HG03159 (cell line): ENCODE data around the gene OR5P2.
A peak's percentile ranks its signal among the peaks of the same experiment; 100 is the strongest.
"Not testable (repeated sequence)": the region's sequence is repeated elsewhere in the genome, so short reads cannot be mapped to it uniquely, and the experiment has no call there.

Experiments used
- ATAC-seq: cut with Tn5 transposase; IDR thresholded peaks from one replicate; pipeline ENCODE4 v1.9.1; 2021; ENCODE audit warnings: mild to moderate bottlenecking, moderate library complexity; ENCODE audit not compliant: unreplicated experiment

OR5P2 gene

GRCh38 chr11:7796842-7797241 lies at the start of gene OR5P2:
Gene OR5P2 (minus strand): TSS chr11:7796942. CDS start chr11:7796942, 0 bp downstream.
- no peak for ATAC-seq

GRCh38 chr11:7846003-7846402 lies 49.3 kb upstream of the OR5P2 start:
- ATAC-seq: no peak

- ATAC-seq: peak; percentile 49
These were observed 48.2 kb upstream of the OR5P2 start for GRCh38 chr11:7844986-7845385.

- ATAC-seq: no peak
These were observed 47.8 kb upstream of the OR5P2 start for GRCh38 chr11:7844521-7844920.

GRCh38 chr11:7840578-7840977 lies 43.8 kb upstream of the OR5P2 start:
- no peak for ATAC-seq

GRCh38 chr11:7833527-7833926 lies 36.8 kb upstream of the OR5P2 start:
- ATAC-seq: no peak

GRCh38 chr11:7830740-7831139 lies 34.0 kb upstream of the OR5P2 start, which contains the start of gene OR5P3:
Gene OR5P3 (minus strand): TSS chr11:7830840.
- no peak for ATAC-seq

GRCh38 chr11:7826324-7826723 lies 29.6 kb upstream of the OR5P2 start:
- ATAC-seq: no peak

GRCh38 chr11:7820417-7820816 lies 23.7 kb upstream of the OR5P2 start:
- ATAC-seq: not testable (repeated sequence)

GRCh38 chr11:7814897-7815296 lies 18.2 kb upstream of the OR5P2 start:
- not testable (repeated sequence) for ATAC-seq

- not testable (repeated sequence) for ATAC-seq
These were observed 13.6 kb upstream of the OR5P2 start for GRCh38 chr11:7810301-7810700.

GRCh38 chr11:7793233-7793632 lies 3.5 kb downstream of the OR5P2 start:
- no peak for ATAC-seq

GRCh38 chr11:7787239-7787638 lies 9.5 kb downstream of the OR5P2 start:
- ATAC-seq: peak; percentile 98

GRCh38 chr11:7775689-7776088 lies 21.1 kb downstream of the OR5P2 start:
- ATAC-seq: no peak

- ATAC-seq: not testable (repeated sequence)
These were observed 32.4 kb downstream of the OR5P2 start for GRCh38 chr11:7764301-7764700.

GRCh38 chr11:7759010-7759409 lies 37.7 kb downstream of the OR5P2 start:
- peak; percentile 56 for ATAC-seq

GRCh38 chr11:7749456-7749855 lies 47.3 kb downstream of the OR5P2 start:
- ATAC-seq: no peak
